Right lobe of liver (tissue), 4 donors: ENCODE data around the gene MAGED2.

Experiments used
- POLR2A ChIP-seq: fragments of 450-650 bp; IDR thresholded peaks from one replicate; pipeline ENCODE4 v1.6.1; 2017; ENCODE audit warnings: antibody characterized with exemption, mild to moderate bottlenecking
- TF ChIP-seq, protein P1 (sequence below), 4 donors: fragments of 200-600 bp in 3 of 4; fragments of 450-650 bp in 1 of 4; IDR thresholded peaks; one replicate each; pipeline versions ENCODE4 v1.5.1 to v1.8.0; 2016 to 2022; ENCODE audit warnings: antibody characterized with exemption in 4 of 4, mild to moderate bottlenecking in 2 of 4
- donor health status: DM: no; HTN: no; CAD: no.
- donor health status: DM: no; HTN: no; CAD: no.
- donor health status: DM: no; HTN: yes; CAD: no.

DNA sequence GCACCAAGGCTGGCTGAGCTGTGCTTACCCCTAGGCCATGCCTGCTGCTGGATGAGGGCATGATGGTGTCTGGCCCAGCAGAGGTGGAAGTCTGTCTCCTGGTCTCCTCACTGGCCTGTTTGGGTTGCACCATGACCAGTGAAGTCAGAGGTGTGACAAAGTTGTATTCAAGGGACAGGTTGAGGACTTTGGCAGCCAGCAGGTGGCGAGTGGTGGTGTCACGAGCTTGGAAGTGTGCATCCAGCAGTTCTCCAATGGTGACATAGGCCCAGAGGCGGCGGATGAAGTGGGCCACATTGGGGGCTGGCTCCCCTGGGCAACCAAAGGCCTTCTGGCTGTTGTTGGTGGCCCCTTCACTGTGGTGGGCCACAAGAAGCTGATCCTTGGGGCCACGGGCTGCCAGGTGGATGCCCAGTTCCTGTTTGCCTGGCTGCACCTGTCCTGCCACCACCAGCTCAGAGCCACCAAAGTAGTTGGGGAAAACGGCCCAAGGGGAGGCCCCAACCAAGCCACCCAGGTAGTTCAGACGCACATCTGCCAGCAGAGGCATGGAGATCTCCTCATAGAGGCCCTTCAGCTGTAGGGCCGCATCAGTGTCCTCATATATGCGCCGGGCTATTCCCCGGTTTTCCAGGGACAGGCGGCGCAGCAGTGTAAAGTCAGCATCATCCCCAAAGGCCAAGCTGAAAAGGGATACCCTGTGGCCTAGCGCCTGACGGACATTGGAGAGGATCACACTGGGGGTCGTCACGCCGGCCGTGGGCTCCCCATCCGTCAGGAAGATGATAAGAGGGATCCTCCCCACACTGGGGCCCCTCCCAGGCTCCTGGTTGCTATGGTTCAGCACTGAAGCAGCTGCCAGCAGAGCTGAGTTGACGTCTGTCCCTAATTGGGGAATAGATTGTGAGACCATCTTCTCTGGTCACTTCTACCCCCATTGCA lies 49.2 kb upstream of the MAGED2 start:
- TF ChIP-seq, protein P1, sequence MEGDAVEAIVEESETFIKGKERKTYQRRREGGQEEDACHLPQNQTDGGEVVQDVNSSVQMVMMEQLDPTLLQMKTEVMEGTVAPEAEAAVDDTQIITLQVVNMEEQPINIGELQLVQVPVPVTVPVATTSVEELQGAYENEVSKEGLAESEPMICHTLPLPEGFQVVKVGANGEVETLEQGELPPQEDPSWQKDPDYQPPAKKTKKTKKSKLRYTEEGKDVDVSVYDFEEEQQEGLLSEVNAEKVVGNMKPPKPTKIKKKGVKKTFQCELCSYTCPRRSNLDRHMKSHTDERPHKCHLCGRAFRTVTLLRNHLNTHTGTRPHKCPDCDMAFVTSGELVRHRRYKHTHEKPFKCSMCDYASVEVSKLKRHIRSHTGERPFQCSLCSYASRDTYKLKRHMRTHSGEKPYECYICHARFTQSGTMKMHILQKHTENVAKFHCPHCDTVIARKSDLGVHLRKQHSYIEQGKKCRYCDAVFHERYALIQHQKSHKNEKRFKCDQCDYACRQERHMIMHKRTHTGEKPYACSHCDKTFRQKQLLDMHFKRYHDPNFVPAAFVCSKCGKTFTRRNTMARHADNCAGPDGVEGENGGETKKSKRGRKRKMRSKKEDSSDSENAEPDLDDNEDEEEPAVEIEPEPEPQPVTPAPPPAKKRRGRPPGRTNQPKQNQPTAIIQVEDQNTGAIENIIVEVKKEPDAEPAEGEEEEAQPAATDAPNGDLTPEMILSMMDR (IDR thresholded peaks at IDR 0.05): no peak
- TF ChIP-seq POLR2A: no peak
